GM19025 (cell line): ENCODE results near the gene C1QBP.
"Not testable (repeated sequence)": the region's sequence is repeated elsewhere in the genome, so short reads cannot be mapped to it uniquely, and the experiment has no call there.

ENCODE experiments used
- ATAC-seq: cut with Tn5 transposase; IDR thresholded peaks from one replicate; pipeline ENCODE4 v1.9.1; 2021; ENCODE audit warnings: mild to moderate bottlenecking, low read depth, moderate library complexity; ENCODE audit not compliant: unreplicated experiment

C1QBP gene, protein sequence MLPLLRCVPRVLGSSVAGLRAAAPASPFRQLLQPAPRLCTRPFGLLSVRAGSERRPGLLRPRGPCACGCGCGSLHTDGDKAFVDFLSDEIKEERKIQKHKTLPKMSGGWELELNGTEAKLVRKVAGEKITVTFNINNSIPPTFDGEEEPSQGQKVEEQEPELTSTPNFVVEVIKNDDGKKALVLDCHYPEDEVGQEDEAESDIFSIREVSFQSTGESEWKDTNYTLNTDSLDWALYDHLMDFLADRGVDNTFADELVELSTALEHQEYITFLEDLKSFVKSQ

DNA sequence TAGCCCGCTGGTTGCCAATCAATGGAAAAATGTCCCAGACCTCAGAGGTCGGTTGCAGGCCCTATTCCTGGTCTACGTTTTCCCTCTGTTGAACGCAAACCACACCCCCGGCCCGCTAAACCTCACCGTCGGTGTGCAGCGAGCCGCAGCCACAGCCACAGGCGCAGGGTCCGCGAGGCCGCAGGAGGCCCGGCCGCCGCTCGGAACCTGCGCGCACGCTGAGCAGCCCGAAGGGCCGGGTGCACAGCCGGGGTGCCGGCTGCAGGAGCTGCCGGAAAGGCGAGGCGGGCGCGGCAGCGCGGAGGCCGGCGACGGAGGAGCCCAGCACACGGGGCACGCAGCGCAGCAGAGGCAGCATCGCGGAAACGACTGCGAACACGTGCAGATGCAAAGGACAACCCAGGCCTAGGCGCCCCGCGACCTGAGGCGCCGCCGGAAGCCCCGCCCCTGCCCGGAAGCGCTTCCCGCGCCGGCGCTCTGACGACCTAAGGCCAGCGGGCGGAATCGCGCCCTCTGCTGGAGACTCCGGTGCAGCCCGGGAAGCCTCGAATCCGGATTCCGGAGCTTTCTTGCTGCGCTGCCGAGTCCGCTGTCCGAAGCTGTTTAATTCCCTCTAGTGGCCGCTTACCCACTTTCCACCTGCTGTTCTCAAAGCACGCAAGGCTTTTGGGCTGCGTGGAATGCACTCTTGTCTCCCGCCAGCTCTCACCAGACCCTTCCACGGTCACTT is at the start of gene C1QBP:
TSS of gene C1QBP (minus strand) at position 440 of the 730 bp plus-strand sequence. CDS start at position 358, 82 bp downstream.
- ATAC-seq = peak; percentile 82

DNA sequence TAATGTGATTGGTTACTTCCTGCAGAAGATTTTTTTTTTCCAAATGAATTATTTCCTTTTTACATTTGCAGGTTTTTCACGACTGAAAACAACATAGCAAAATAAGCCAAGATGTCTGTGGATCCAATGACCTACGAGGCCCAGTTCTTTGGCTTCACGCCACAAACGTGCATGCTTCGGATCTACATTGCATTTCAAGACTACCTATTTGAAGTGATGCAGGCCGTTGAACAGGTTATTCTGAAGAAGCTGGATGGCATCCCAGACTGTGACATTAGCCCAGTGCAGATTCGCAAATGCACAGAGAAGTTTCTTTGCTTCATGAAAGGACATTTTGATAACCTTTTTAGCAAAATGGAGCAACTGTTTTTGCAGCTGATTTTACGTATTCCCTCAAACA is 49.8 kb upstream of the C1QBP start:
- no peak for ATAC-seq

DNA sequence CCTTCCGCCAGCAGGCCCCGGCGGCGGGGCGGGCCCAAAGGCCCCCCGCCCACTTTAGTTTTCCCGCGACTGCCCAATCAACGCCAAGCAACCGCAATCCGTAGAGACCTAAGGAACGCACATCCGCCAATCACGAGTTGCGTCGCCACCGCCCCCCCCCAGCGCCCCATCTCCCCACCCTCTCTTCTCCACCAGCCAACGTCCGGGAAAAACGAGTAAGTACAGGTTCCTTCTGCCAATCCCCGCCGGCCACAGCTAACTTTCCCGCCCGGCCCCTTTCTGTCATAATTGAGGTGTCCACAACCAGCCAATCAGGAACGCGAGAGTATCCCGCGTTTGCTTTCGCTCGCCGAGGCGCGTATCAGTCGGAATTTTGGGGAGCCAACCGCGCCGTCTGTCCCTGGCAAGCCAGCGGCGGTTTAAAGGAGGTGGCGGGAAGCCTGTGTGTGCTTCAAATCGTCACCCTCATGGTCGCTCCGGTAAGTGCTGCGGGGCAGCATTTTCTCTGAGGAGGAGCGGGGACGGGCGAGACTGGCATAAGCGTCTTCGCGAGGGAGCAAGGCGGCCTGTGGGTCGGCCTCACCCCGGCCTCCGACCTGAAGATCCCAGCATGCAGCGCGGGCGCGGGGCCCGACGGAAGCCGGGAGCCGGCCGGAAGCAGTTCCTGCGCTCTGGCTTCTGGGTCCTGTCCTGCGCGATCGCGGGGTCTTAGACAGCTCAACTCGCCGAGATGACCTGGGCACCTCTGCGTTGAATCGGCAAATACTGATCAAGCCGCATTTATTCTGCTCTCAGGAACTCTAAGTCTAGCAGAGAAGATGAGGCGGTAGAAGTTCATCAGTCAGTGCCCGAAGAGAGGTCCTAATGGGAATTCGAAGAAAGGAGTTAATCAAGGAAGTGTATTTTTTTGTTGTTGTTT is 47.5 kb upstream of the C1QBP start, which contains the start of gene MIS12:
TSS of gene MIS12 (plus strand) at position 361 of the 919 bp plus-strand sequence. CDS start 2,297 bp downstream, outside the sequence.
- ATAC-seq = peak; percentile 83

DNA sequence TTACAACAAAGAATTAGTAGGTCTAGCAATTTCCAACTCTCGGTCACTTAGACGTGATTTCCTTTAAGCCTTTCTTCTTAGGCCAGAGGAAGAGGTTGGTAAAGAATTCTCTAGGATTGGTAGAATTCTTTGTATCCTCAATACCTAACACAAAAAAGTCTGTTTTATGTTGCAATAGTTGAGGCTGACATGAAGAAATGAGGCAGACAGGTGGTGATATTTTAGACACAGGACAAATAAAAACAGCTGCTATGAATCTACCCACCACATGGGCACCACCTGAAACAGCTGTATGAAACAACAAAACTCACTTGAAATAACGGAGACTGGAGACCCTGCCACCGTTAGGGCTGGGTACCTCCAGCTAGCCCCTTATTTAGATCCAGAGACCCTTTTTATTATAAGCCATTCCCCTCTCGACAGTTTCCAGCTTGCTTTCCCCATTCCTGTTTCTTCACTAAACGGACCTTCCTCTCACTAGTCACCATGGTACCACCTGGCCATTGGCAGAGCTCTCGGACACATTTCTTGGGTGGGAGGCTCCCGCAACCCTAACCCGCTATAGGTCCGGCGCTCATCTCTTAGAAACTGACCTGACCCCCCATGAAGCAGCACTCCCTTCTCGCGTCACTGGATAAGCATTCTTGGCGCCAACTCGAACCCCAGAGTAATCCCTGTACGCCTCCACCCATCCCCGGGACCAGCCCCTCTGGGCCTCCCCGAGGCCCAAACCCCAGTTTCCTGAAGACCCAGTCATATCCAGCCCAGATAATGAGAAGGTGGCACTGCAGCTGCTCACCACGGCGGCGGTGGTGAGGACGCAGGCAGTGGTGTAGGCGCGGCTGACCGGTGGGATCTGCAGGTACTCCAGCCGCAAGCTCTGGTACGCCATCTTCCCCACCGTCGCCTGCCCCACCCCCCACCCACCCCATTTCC is 46.6 kb upstream of the C1QBP start, which contains the start of gene DERL2:
TSS of gene DERL2 (minus strand) at position 909 of the 936 bp plus-strand sequence. CDS start at position 892, 17 bp downstream.
- peak; percentile 5 for ATAC-seq

DNA sequence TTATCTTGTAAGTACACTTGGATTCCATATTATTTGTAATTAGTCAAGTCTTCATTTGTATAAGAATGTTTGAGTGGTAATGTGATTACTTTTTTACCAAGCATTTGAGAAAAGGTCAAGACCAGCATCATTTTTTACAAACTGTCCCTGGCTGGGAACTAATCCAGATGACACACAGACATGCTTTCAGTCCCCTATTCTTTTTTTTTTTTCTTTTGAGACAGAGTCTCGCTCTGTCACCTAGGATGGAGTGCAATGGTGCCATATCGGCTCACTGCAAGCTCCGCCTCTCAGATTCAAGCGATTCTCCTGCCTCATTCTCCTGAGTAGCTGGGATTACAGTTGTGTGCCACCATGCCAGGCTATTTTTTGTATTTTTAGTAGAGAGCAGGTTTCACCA is 42.5 kb upstream of the C1QBP start:
- ATAC-seq = no peak

DNA sequence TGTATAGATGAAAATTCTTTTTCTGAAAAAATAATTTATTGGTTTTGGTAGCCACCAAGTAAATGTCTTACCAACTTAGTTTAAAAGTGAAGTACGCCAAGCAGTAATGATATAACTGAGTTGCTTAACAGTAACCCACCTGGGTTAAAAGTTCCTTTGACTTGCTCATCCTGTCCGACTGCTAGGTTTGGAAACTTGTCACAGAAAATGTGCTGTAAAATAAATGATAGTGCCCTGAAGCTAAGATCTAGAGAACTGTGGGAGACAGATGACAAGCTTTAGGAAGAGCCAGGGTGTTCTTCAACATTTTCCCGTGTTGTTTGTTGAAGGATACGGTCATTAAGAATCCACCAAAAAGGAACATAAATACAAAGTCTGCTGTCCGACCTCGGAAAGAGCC is 42.0 kb upstream of the C1QBP start:
- ATAC-seq = no peak

DNA sequence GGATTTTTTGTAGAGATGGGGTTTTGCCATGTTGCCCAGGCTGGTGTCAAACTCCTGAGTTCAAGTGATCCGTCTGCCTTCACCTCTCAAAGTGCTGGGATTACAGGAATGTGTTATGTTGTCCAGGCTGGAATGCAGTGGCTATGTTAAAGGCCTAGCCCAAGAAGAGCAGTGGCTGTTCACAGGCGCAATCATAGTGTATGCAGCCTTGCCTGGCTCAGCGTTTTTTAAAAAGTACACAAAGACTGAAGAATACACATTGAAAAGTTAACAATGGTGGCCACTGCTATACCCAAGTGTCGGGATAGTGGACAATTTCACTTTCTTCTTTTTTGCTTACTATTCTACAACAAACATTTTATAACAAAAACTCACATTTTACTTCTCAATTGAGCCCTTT is 40.0 kb upstream of the C1QBP start:
- ATAC-seq = no peak

DNA sequence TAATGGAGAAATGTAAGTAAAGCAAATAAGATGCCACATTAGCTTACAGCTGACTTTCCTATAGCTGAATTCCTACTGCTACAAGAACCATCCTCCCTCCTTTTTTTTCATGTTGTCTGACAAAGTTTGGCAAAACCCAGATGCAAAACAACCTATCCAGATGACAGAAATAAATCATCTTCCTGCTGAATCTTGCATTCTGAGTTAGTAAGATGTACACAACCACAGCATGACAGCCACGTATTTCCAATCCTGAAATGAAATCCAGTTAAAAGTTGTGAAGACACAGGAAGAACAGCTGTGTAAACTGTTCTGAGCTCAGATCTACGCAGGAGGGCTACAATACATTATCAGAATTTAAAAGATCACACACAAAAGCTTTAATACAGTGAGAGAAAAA is 35.0 kb upstream of the C1QBP start:
- no peak for ATAC-seq

DNA sequence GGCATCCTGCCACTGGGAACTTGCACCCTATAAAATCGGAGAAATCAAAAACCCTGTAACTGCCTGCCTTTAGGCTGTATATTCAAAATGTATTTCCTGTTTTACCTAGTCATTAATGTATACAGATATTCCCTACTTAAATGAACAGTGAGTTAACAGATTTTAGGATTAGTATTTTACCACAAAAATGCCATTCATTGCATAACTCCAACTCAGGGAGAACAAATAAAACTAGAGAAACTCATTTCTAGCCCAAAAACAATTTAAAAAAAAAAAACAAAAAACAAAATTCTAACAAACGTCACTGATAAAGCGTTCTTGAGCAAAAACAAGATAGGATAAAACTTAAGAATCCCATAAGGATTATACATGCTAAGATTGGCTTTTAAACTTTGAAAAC is 33.6 kb upstream of the C1QBP start:
- ATAC-seq = no peak

DNA sequence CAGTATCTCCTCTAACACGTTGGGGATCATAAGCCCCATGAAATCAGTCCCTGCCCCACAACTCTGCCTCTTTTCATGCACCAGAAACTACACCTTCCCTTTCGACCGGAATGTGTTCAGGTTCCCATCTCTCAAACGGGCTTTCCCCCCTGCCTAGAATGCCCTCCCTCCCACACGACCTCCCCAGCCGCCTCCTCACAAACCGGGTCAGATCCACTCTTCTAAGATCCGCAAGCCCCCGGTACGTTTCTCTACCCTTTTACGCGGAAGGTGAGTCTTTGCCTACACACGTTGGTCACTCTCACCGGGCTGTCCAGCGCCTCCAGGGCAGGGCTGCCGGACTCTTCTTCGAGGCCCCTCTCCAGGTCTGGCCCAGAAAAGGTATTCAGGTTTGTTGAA is 29.1 kb upstream of the C1QBP start:
- no peak for ATAC-seq

DNA sequence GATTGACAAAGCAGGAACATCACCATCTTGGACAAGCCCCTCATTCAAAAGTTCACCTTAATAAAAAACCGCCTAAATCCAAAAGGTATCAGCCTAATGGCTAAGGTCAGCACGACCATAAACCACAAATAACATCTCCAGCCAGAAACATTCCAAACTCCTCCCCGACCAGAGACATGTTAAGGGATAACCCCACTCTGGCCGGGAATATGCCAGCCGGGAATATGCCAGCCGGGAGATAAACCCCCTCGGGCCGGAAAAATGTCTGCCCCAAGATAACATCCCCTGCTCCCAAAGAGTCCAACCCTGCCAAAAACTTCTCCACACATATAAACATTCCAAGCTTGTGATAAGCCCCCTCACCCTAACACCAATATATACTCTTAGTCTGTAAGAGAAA is 28.5 kb upstream of the C1QBP start:
- no peak for ATAC-seq

DNA sequence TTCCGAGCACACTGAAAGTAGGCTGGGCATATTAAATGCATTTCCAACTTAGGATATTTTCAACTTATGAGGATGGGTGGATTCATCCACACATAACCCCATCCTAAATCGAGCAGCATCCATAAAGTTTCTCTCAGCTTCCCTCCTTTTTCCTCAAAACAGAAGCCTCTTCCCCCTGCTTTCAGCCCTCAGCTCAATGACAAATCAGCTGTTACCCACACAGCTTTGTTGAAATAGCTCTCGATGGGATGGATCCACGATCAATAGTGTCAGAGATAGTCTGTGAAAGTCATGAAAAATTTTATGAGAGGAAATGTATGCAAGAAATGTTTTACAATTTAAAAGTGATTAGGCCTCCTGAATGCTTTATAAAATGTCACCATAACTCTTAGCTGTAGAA is 27.3 kb upstream of the C1QBP start:
- ATAC-seq = no peak

DNA sequence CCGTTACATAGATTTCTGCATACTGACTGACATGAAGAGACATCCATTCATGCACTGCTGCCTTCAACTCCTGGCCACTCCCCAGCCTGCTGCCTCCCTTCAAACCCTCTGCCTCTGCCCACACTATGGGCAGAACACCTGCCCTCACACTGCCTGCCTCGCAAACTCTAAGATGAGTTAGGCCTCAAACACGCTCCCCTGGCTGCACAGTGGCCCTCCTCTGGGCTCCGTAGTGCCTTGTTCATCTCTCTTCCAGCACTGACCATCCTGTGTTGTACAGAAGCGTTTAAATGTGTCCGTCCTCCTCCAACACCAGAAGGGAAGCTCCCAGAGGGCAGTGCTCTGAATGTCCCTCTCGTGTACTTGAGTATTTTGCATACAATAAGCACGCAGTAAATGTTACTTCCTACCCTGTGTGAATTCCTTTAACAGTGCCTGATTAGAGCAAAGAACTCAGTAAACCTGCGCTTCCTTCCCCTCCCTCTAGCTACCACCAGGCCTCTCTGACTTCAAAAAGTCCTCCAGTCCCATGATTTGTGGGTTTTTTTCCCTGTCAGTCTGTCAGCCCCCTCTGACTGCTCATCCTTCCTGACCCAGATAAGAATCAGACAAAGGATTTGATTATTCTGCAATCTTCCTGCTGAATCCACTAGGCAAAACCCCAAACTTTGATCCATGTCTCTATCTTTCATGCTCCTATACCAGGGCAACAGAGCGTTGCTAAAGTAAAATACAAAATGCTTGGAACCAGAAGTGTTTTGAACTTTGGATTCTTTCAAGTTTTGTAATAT is 26.0 kb upstream of the C1QBP start:
- ATAC-seq = no peak

DNA sequence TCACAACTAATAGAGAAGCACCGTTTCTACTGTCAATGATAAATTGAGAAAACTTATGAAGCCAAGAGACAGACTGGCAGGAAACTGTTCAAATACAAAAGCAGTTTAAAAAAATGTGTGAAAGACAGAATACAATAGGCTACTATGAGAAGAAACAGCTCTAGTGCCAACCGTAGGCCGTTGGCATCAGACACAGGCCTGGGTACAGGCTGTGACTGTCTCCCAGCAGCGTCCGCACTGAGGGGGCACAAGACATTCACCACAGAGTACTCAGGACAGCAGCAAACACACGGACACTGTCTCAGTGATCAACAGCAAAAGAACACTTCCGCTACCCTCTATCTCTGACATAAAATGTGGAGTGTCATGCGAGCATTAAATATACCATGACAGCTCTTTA is 7.8 kb upstream of the C1QBP start:
- ATAC-seq = no peak

DNA sequence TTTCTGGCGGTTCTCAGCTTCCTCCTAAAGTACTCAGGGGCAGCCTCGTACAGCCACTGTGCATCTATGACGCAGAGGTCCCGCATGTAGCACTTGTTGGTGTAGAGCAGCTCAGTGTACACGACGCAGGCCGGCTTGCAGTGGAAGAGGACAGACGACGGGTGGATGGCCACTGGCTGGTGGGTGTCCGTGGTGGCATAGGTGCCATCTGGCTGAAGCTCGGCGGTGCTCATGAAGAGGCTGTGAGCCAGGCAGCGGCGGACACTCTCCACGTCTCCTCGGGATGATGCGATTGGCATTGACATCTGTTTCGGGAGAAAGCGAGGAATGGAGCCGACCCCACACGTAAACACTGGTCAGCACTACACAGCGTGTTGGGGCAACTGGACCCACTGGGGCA is 5.3 kb upstream of the C1QBP start:
- no peak for ATAC-seq

DNA sequence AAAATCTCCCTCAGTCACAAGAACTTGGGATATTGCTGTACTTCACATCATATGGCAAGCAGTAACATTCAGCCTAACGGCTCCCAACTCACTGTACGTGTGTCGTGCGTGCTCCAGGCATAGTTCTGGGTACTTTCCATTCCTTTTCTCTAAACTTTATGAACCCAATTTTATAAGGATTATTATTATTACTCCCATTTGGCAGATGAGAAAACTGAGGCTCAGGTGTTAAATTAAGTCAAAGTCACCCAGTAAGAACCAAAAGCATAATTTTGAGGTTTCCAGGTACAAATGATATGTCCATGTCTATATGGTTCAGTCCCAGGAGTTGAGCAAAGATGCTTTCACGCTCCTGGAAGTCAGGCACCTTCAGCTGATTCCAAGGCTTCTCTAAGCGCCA is 4.8 kb upstream of the C1QBP start:
- ATAC-seq = no peak

DNA sequence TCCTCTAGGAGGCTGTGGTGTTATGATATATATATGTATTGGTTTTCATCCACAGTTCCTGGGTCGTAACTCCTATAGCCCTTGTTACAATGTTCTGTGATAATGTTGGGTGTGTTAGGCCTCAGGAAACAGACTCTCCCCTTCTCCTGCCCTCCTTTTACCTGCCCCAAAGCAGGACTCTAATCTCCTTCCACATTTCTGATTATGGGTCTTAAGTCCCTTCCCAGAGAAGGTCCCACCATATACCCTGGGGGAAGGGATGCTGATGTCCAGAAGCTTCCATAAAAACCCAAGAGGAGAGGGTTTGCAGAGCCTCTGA is 450 bp upstream of the C1QBP start:
- no peak for ATAC-seq

DNA sequence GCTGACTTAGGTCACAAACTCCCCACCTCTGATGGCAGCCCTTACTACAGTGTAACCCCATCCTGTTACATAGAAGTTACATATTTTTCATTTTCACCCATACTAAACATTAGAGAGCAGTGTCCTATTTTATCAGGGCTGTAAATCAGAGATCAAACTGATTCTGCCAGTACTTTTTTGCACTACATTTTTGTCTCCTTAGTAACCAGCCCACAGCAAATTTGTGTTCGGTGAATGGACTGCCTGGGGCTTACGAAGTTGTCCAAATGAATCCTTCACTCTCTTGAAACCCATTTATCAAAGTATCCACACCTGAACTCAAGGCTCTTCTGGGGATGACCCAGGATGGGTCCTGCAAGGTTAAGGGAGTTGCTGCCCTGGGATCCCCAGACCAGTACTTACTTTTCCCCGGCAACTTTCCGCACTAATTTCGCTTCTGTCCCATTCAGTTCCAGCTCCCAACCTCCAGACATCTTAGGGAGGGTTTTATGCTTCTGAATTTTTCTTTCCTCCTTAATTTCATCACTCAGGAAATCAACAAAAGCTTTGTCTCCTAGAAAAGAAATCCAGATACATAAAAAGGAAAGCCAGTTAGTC is 1.1 kb downstream of the C1QBP start:
- ATAC-seq = no peak

DNA sequence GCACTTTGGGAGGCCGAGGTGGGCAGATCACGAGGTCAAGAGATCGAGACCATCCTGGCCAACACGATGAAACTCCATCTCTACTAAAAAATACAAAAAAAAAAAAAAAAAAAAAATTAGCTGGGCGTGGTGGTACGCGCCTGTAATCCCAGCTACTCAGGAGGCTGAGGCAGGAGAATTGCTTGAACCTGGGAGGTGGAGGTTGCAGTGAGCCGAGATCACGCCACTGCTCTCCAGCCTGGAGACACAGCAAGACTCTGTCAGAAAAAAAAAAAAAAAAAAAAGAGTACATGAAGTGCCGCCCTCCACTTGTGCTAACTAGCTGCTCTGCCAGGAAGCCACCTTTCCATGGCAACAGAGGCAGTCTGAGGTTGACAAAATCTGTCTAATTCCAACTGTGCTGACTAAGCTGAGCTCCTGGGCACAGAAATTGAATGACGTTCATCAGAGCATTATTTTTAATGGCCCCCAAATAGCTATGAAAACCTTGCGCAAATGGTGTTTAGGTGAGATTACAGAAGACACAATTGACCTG is 3.1 kb downstream of the C1QBP start:
- not testable (repeated sequence) for ATAC-seq
